Stimulated activated CD8-positive, alpha-beta memory T cell treated with anti-CD3 and anti-CD28 coated beads, Interleukin-15, amount 100 ng/mL, for 1 hour (primary cell): ENCODE measurements around the gene CEP112.

Experiments used
- DNase-seq: peaks from one replicate; pipeline ENCODE4 v3.0.0-alpha.2; 2020; ENCODE audit warnings: low read depth

CEP112 gene

GRCh38 chr17:65780111-65780510 is 411.8 kb downstream of the CEP112 start:
- DNase-seq = no peak

- DNase-seq = no peak
These were observed 415.0 kb downstream of the CEP112 start for GRCh38 chr17:65776890-65777289.

- DNase-seq = no peak
These were observed 417.1 kb downstream of the CEP112 start for GRCh38 chr17:65774787-65775186.

GRCh38 chr17:65772989-65773388 is 418.9 kb downstream of the CEP112 start:
- DNase-seq = no peak

DNA sequence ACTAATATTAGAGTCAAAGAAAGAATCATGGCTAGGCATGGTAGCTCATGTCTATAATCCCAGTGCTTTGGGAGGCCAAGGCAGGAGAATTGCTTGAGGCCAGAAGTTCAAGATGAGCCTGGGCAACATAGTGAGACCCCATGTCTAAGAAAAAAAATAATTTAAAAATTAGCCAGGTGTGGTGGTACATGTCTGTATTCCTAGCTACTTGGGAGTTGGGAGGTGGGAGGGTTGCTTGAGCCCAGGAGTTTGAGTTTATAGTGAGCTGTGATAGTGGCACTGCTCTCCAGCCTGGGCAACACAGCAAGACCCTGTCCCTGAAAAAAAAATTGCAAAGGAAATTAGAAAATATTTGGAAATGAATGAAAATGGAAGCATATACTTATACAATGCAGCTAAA is 420.2 kb downstream of the CEP112 start:
- DNase-seq = no peak

GRCh38 chr17:65763786-65764185 is 428.1 kb downstream of the CEP112 start:
- DNase-seq = no peak

- no peak for DNase-seq
These were observed 429.0 kb downstream of the CEP112 start for GRCh38 chr17:65762973-65763372.

DNA sequence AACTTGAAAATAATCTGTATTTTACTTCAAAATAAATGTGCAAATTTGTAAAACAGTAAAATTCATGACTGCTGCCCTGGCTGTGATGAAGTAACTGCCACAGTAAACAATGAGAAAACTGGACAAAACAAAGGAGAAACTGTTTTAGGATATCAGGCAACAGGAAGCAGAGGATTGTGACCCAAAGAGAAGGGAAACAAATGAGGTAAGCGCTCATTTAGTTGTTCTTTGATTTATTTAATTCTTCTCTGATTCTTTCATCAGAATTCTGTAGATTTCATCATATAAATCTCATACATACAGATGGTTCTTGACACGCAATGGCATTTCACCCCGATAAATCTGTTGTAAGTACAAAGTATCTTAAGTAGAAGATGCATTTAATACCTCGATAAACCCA is 432.4 kb downstream of the CEP112 start:
- no peak for DNase-seq

- no peak for DNase-seq
These were observed 435.2 kb downstream of the CEP112 start for GRCh38 chr17:65756760-65757159.

- no peak for DNase-seq
These were observed 436.1 kb downstream of the CEP112 start for GRCh38 chr17:65755799-65756198.

- DNase-seq = no peak
These were observed 437.3 kb downstream of the CEP112 start for GRCh38 chr17:65754630-65755029.

DNA sequence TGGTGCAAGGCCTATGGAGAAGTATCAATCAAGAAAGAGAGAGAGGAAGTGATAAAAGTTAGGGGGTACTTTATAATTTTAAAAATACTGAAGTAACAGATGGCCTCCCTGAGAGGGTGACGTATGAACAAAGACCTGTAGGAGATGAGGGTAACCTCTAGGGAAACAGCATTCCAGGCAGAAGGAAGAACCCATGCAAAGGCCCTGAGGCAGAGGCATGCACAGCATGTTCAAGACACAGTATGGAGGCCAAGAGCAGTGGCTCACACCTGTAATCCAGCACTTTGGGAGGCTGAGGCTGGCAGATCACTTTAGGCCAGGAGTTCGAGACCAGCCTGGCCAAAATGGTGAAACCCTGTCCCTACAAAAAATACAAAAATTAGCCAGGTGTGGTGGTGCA is 437.9 kb downstream of the CEP112 start:
- DNase-seq = no peak

- no peak for DNase-seq
These were observed 438.6 kb downstream of the CEP112 start for GRCh38 chr17:65753348-65753747.

DNA sequence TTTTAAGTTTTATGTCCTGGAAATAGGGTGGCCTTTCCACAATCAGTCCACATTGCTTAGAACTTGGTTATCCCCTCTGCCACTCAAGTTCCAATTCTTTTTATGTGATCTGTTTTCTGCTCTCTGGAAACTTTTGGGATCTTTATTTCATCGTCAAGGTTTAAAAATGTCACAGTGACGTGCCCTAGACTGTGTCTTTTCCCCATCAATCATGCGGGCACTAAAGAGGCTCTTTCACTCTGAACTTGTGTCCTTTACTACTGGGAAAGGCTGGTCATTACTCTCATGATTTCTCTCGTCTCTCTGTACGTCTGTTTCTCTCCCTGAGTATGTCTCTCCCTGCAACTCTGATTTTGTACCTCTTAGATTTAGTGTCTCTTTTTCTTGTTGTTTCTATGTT is 440.7 kb downstream of the CEP112 start:
- no peak for DNase-seq

DNA sequence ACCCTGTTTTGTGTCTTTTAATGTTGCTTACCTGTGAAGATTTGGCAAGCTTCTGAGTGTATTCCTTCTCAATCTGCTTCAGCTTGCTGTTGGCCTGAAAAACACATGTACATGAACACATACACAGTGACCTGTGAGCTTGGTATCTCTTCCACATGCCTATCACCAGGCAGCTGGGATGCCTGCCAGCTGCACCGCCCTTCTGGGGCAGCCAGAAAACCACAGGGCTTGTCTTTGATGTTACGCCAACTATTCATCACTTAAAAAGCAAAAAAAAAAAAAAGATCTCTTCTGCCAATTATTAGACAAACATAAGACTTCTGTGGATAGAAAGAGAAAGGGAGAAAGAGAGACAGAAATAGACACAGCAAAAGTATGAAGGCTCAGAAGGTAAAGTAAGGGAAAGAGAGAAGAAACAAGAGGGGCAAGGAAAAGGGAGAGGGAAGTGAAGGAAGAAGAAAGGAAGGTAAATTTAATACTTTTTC is 441.3 kb downstream of the CEP112 start:
- peak; percentile 5 for DNase-seq

GRCh38 chr17:65750166-65750565 is 441.8 kb downstream of the CEP112 start:
- DNase-seq = no peak

- no peak for DNase-seq
These were observed 442.5 kb downstream of the CEP112 start for GRCh38 chr17:65749479-65749878.

- DNase-seq = no peak
These were observed 446.7 kb downstream of the CEP112 start for GRCh38 chr17:65745241-65745640.

GRCh38 chr17:65743308-65743655 is 448.7 kb downstream of the CEP112 start:
- DNase-seq = no peak

- DNase-seq = no peak
These were observed 449.3 kb downstream of the CEP112 start for GRCh38 chr17:65742403-65743307.

- DNase-seq = no peak
These were observed 450.2 kb downstream of the CEP112 start for GRCh38 chr17:65741710-65742109.

GRCh38 chr17:65739034-65739433 is 452.9 kb downstream of the CEP112 start:
- no peak for DNase-seq

- no peak for DNase-seq
These were observed 454.5 kb downstream of the CEP112 start for GRCh38 chr17:65737451-65737850.

- DNase-seq = no peak
These were observed 458.6 kb downstream of the CEP112 start for GRCh38 chr17:65733314-65733713.
